GM19239 (cell line): Measurements from ENCODE around the gene COL4A2.

Source experiments
- DNase-seq: peaks from one replicate; pipeline ENCODE4 v3.0.0; 2011; ENCODE audit warnings: low spot score; ENCODE audit not compliant: insufficient read length
- FAIRE-seq: peaks from 2 replicates; lab custom pipeline; 2011; peaks lifted over from hg19 to GRCh38; lab: Jason Lieb, UNC

Gene COL4A2

GRCh38 chr13:110286833-110287819 is 20.0 kb upstream of the COL4A2 start:
- FAIRE-seq: no peak
- DNase-seq: no peak

GRCh38 chr13:110289174-110289573 is 17.9 kb upstream of the COL4A2 start:
- FAIRE-seq (no peak), DNase-seq (no peak)

GRCh38 chr13:110289661-110290060 is 17.4 kb upstream of the COL4A2 start:
- DNase-seq: no peak
- FAIRE-seq: no peak

GRCh38 chr13:110290153-110290552 is 16.9 kb upstream of the COL4A2 start:
- DNase-seq (no peak), FAIRE-seq (no peak)

GRCh38 chr13:110290826-110291225 is 16.3 kb upstream of the COL4A2 start:
- DNase-seq (no peak), FAIRE-seq (no peak)

GRCh38 chr13:110291286-110291685 is 15.8 kb upstream of the COL4A2 start:
- no peak for FAIRE-seq

GRCh38 chr13:110293037-110293436 is 14.0 kb upstream of the COL4A2 start:
- no peak for DNase-seq
- FAIRE-seq: no peak

More at GRCh38 chr13:110291286-110291685, 15.8 kb upstream of the COL4A2 start:
- no peak for DNase-seq

GRCh38 chr13:110293649-110294048 is 13.4 kb upstream of the COL4A2 start:
- DNase-seq (no peak), FAIRE-seq (no peak)

GRCh38 chr13:110294146-110294545 is 12.9 kb upstream of the COL4A2 start:
- no peak for DNase-seq
- FAIRE-seq: no peak

GRCh38 chr13:110294622-110295021 is 12.5 kb upstream of the COL4A2 start:
- no peak for DNase-seq

GRCh38 chr13:110297011-110297410 is 10.1 kb upstream of the COL4A2 start:
- FAIRE-seq (no peak), DNase-seq (no peak)

More at GRCh38 chr13:110294622-110295021, 12.5 kb upstream of the COL4A2 start:
- no peak for FAIRE-seq

GRCh38 chr13:110297766-110298504 is 9.1 kb upstream of the COL4A2 start:
- no peak for DNase-seq
- no peak for FAIRE-seq

GRCh38 chr13:110298505-110299282 is 8.4 kb upstream of the COL4A2 start:
- DNase-seq: no peak
- no peak for FAIRE-seq

GRCh38 chr13:110299283-110299840 is 7.7 kb upstream of the COL4A2 start:
- no peak for FAIRE-seq
- no peak for DNase-seq

GRCh38 chr13:110300090-110300815 is 6.8 kb upstream of the COL4A2 start:
- FAIRE-seq: no peak
- no peak for DNase-seq

- no peak for FAIRE-seq
- DNase-seq: no peak
Measured at GRCh38 chr13:110301083-110301482, 6.0 kb upstream of the COL4A2 start.

GRCh38 chr13:110301606-110302553 is 5.2 kb upstream of the COL4A2 start:
- no peak for FAIRE-seq
- DNase-seq: no peak

- DNase-seq: no peak
- no peak for FAIRE-seq
Measured at GRCh38 chr13:110302997-110303396, 4.1 kb upstream of the COL4A2 start.
